ENCODE data around the gene ACTN4. TPM values are rescaled to one million over a fixed set of nuclear protein-coding genes. Genes with fewer than 3 reads are reported as not detected.

ACTN4 gene
- total and polyA plus RNA-seq, 3 donors from 2014 or later = 112 to 158 (median 135) TPM

DNA sequence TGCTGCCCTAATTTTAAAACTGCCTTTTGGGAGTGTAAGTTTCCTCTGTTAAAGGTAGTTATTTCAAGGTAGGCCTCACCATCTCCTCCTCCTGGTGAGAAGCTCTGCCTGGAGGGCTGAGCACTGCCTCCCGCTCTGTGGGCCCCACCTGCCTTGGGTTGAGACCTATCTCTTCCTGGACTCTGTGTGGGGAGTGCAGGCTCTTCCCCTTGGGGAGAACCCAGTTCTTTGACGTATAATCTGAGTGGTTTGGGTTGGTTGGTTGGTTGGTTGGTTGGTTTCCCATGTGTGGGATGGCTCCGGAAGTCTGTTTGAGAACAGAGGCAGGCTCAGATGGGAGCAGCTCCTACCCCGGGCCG, 39.1 kb downstream of the ACTN4 start:
- H3K27me3 ChIP-seq = no peaks in the 10 kb centered on the region
- no peak for DNase-seq
- H3K4me1 ChIP-seq = peaks cover 34% of the 10 kb centered on the region
- H3K4me3 ChIP-seq = no peak overlapping the region
- peak overlapping the region; percentile 50 to 58 for H3K27ac ChIP-seq
- no peaks in the 10 kb centered on the region for H3K36me3 ChIP-seq (ENCODE audit: low read depth, missing control alignments)
- no peaks in the 10 kb centered on the region for H3K9me3 ChIP-seq
- WGBS, 2 donors = 89 to 93% methylated on average over 5 of the region's 5 CpGs
- intact Hi-C loops (cut with DNase I; ENCODE audit: low total_unique reads) = no loop called here
- no peak for TF ChIP-seq POLR2A (IDR thresholded peaks at IDR 0.05)
- TF ChIP-seq, protein P1, sequence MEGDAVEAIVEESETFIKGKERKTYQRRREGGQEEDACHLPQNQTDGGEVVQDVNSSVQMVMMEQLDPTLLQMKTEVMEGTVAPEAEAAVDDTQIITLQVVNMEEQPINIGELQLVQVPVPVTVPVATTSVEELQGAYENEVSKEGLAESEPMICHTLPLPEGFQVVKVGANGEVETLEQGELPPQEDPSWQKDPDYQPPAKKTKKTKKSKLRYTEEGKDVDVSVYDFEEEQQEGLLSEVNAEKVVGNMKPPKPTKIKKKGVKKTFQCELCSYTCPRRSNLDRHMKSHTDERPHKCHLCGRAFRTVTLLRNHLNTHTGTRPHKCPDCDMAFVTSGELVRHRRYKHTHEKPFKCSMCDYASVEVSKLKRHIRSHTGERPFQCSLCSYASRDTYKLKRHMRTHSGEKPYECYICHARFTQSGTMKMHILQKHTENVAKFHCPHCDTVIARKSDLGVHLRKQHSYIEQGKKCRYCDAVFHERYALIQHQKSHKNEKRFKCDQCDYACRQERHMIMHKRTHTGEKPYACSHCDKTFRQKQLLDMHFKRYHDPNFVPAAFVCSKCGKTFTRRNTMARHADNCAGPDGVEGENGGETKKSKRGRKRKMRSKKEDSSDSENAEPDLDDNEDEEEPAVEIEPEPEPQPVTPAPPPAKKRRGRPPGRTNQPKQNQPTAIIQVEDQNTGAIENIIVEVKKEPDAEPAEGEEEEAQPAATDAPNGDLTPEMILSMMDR (IDR thresholded peaks at IDR 0.05) = no peak

DNA sequence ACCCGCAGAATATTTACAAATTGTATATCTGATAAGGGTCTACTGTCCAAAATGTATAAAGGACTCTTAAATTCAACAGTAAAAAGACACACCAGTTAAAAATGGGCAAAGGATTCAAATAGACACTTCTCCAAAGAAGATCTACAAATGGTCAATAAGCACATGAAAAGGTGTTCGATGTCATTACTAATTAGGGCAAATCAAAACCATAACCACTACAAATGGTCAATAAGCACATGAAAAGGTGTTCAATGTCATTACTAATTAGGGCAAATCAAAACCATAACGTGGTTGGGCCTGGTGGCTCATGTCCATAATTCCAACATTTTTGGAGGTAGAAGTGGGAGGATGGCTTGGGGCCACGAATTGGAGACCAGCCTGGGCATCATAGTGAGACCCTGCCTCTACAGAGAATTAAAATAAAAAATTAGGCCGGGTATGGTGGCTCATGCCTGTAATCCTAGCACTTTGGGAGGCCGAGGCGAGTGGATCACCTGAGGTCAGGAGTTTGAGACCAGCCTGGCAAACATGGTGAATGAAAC, 40.5 kb downstream of the ACTN4 start:
- no peaks in the 10 kb centered on the region for H3K27me3 ChIP-seq
- no peaks in the 10 kb centered on the region for H3K36me3 ChIP-seq (ENCODE audit: low read depth, missing control alignments)
- DNase-seq = no peak
- no peaks in the 10 kb centered on the region for H3K9me3 ChIP-seq
- intact Hi-C loops (cut with DNase I; ENCODE audit: low total_unique reads) = no loop called here
- no peak overlapping the region for H3K27ac ChIP-seq
- 88% methylated on average over 7 of the region's 7 CpGs for WGBS, 2 donors
- no peak for TF ChIP-seq POLR2A (IDR thresholded peaks at IDR 0.05)
- TF ChIP-seq, protein P1 (IDR thresholded peaks at IDR 0.05) = no peak
- H3K4me3 ChIP-seq = no peak overlapping the region
- H3K4me1 ChIP-seq = peaks cover 34% of the 10 kb centered on the region

DNA sequence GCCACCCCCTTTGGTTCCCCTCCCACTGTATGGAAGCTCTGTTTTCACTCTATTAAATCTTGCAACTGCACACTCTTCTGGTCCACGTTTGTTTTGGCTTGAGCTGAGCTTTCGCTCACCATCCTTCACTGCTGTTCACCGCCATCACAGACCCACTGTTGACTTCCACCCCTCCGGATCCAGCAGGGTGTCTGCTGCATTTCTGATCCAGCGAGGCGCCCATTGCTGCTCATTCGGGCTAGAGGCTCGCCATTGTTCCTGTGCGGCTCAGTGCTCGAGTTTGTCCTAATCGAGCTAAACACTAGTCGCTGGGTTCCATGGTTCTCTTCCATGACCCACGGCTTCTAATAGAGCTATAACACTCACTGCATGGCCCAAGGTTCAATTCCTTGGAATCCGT, 42.7 kb downstream of the ACTN4 start:
- H3K9me3 ChIP-seq = no peaks in the 10 kb centered on the region
- H3K27me3 ChIP-seq = no peaks in the 10 kb centered on the region
- peaks cover 19% of the 10 kb centered on the region for H3K4me1 ChIP-seq
- WGBS, 2 donors = 94 to 95% methylated on average over 14 of the region's 14 CpGs
- intact Hi-C loops (cut with DNase I; ENCODE audit: low total_unique reads) = no loop called here
- H3K36me3 ChIP-seq (ENCODE audit: low read depth, missing control alignments) = no peaks in the 10 kb centered on the region
- no peak for TF ChIP-seq POLR2A (IDR thresholded peaks at IDR 0.05)
- TF ChIP-seq, protein P1 (IDR thresholded peaks at IDR 0.05) = no peak
- DNase-seq = no peak
- H3K4me3 ChIP-seq = no peak overlapping the region
- no peak overlapping the region for H3K27ac ChIP-seq

DNA sequence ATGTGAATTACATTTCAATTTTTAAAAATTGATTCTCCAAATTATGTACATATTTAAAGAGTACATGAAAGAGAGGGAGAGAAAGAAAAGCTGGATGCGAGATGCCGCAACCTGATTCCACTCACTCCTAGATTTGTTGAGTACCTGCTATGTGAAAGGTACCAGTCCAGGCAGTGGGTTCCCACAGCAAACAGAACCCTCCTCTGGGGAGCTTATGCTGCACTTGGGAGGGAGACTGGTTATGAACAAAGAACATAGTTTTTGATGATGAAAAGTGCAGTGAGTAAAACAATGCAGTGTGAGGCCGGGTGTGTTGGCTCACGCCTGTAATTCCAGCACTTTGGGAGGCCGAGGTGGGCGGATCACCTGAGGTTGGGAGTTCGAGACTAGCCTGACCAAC, 43.4 kb downstream of the ACTN4 start:
- Histone ChIP-seq H3K36me3 (ENCODE audit: low read depth, missing control alignments) (no peaks in the 10 kb centered on the region), H3K27me3 (no peaks in the 10 kb centered on the region), H3K9me3 (no peaks in the 10 kb centered on the region), H3K27ac (no peak overlapping the region), H3K4me1 (peaks cover 18% of the 10 kb centered on the region), H3K4me3 (no peak overlapping the region)
- DNase-seq = no peak
- TF ChIP-seq, protein P1 (IDR thresholded peaks at IDR 0.05) = no peak
- no peak for TF ChIP-seq POLR2A (IDR thresholded peaks at IDR 0.05)
- WGBS, 2 donors = 87 to 90% methylated on average over 7 of the region's 7 CpGs
- intact Hi-C loops (cut with DNase I; ENCODE audit: low total_unique reads) = no loop called here

DNA sequence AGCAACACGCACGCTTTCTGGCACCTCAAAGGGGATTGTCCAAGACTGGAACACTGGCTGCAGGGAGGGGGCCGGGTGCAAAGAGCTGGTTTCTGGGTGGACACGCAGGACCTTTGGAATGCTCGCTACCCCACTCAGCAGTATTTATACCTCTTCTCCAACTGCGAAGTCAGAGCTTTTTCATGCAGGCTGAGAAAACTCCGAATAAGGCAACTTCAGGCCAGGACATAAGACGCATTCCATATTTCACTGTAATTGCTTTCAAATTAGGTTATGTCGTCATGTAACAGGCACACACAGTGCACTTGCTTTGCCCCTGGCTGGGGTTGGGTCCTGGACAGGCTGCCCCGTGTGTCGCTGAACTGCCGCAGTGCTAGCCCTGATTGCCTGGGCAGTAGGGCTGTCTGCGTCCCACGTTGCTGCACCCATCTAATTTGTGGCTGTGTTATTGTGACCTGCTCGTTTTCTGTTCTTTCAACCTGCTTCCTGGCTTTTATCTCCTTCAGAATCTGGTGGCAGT, 44.5 kb downstream of the ACTN4 start:
- no peaks in the 10 kb centered on the region for H3K9me3 ChIP-seq
- 78 to 90% methylated on average over 15 of the region's 15 CpGs for WGBS, 2 donors
- no peak overlapping the region for H3K27ac ChIP-seq
- TF ChIP-seq POLR2A (IDR thresholded peaks at IDR 0.05) = no peak
- TF ChIP-seq, protein P1 (IDR thresholded peaks at IDR 0.05) = no peak
- H3K4me1 ChIP-seq = peaks cover 11% of the 10 kb centered on the region
- no peak overlapping the region for H3K4me3 ChIP-seq
- intact Hi-C loops (cut with DNase I; ENCODE audit: low total_unique reads) = no loop called here
- no peaks in the 10 kb centered on the region for H3K27me3 ChIP-seq
- DNase-seq = no peak
- no peaks in the 10 kb centered on the region for H3K36me3 ChIP-seq (ENCODE audit: low read depth, missing control alignments)
